SIG-M5 treated with dmso at 0.1 percent for 504 hours (cell line): ENCODE data around the gene MOB3B.
A peak's percentile ranks its signal among the peaks of the same experiment; 100 is the strongest.

ENCODE experiments used
- DNase-seq: peaks from one replicate; lab custom pipeline; 2025; ENCODE audit not compliant: unreplicated experiment; lab: John Stamatoyannopoulos, UW

MOB3B gene

DNA sequence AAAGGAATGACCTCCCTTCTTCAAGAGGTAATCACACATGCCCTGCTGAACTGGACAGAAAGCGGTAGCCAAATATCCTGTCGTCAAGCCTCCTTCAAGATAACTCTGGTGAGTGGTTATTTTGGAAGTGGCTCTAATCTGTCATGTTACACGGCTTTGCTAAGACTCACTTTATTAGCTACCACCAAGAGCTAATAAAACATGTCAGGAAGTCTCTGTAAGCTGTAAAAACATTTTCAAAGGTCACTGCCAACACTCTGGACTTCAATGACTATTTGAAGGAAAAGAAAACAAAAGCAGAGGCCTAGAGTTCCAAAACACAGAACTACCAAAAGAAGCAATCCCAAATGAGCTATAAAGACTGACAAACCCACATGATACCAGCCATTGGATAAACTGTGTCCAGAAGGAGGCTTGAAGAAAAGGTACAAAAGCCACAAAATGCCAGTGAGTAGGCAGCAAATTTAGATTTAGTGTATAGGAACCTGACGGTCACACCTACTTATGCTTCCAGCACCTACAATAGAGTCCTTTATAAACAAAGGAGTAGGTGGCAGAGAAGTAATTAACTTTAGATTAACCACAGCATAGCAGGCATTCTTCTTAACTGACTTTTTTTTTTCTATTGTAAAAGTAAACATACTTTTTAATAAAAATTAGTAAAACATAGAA is 135.3 kb downstream of the MOB3B start:
- no peak for DNase-seq

DNA sequence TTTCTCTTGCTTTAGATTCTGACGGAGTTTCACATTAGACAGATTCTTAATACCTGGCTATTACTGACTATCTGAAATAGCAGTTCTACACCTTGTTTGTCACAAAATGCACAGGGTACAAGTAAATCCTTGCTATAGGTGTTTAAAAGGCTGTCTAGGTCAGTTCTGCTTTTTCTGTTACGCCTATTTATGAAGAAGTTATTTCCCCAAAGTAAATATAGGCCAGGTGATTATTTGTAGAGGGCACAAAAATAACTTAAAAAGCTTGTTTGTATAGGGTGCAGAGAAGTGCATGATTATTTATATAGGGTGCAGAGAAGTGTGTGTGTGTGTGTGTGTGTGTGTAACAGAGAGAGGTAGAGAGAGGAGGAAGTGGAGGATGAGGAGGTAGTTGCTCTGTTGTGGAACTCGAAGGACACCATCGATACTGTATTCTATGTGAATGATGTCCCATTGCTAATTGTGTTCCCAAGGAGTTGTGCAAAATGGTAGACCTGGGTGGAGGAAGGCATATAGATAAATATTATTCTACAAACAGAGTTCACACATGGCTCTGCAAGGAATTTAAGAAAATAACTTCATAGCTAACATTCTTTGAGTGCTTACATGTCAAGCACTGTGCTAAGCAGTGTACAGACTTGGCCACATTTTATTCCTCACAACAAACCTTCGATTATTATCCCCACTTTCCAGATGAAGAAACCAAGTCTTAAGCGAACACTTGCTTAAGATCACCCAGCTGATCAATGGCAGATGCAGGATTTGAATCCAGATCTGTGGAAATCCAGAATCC is 136.4 kb downstream of the MOB3B start:
- no peak for DNase-seq

GRCh38 chr9:27392451-27392850 is 137.2 kb downstream of the MOB3B start:
- no peak for DNase-seq

DNA sequence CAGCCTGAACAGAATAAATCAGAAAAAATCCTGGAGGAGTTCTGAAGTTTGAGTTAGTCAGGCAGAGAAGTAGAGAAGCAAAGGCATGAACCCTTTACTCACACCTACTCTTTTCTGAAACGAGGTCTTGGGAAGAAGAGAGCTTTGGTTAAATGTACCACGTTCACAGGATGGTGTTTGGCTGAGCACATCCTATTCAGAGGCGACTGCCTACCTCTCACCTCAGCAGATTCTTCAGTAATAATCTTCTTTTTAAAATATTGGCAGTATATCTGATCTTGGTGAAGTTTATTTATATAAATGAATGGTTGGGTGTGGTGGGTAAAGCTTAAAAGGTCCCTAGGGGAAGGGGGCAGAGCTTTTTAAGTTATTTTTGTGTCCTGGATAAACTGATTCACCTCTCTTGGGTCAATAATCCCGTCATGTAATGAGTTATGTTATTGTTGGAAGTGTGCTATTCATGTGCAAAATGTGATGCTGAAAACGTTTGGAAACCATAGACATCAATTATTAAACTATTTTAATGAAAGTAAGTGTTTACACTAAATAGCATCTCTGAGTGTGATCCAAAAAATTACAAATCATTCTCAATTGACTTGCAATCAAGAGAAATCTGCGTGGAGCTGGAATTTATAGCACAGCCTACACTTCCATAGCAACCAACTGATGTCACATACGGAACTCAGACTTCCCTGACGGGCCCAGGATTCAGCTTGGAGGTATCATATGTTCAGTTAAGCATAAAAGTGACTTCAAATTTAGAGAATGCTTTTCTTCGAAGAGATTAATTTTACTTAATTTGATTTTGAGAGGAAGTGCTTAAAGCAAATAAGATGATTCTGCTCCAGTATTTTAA is 138.3 kb downstream of the MOB3B start:
- no peak for DNase-seq

DNA sequence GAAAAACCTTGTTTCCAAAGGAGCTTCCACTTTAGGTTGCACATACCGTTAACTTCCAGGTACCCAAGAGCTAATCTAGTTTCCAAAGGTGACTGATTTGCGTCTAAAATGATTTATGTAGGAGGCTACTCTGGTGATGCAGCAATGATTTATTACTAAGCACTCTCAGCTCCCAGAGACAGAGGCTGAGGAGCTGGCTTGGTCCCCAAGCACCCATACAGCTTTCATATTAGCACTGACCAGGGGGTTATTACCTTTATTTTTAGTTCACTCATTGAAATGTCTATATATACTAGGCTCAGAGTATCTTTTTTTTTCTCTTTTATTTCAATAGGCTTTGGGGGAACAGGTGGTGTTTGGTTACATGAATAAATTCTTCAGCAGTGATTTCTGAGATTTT is 141.5 kb downstream of the MOB3B start:
- no peak for DNase-seq

DNA sequence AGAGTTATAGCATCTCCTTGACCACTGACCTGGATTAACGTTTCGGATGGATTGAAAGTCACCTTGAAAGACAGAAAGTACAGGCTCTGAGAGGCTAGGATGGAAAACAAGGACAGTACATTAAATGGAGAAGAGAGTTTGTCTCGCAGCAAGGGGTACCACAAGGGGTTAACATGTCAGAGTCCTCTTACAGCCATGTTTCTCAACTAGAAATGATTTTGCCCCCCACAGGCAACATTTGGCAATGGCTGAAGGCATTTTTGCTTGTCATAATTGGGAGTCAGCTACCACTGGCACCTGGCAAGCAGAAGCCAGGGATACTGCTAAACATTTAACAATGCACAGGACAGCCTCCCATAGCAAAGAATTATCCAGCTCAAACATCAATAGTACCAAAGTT is 141.9 kb downstream of the MOB3B start:
- DNase-seq: no peak

DNA sequence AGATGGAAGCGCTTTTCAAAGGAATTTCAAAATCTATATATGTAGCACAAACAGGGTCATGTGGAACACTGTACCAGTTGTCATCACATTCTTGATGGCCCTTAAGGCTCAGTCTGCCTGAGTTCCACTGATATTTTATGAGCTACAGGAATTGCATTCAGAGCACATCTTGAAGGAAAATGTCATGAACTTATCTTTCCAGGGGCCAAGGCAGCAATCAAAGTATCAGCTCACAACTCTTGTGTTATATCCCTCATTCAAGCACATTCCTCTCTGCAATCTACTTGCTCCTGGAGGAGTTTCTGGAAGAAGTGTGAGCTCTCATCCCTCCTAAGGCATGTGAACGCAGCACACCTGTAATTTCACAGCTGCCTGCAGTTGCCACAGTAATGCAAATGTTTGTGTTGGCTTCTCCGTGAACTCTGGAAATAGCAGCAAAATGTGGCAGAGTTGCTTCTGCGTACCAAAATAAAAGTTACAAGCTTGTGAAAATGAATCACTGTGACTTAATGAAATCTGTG is 143.0 kb downstream of the MOB3B start:
- no peak for DNase-seq

DNA sequence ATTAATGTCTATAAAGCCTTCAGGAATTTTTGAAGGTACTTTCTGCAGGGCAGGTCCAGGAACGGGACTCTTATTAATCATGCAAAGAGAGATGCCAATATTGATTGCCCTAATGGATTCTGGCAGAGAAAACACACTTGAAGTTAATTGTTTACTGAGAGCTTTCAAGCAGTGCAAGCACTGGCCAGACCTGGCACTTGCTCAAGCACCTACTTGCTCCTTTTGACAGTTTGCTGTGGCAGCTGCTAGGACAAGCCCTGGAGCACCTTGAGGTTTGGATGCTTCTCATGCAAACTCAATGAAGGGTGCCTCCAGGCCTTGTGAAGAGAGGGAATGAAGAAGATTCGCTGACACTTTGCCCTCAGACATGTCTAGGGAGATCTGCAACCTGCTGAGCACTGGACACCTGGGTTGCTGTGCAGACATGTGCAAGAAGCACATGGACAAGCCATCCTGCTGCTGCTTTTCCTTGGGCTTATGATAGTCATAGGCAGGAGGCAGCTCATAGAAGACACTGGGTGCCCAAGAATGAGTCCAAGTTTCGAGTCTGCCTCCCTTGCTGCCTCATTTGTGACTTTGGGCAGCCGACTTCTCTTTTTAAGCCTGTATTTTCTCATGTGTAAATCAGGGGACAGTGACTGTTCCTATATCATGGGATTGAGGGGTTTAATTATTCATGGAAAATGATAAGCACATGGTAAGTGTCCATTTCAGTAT is 143.8 kb downstream of the MOB3B start:
- DNase-seq: no peak

- no peak for DNase-seq
Measured at GRCh38 chr9:27384262-27385014, 145.2 kb downstream of the MOB3B start.

DNA sequence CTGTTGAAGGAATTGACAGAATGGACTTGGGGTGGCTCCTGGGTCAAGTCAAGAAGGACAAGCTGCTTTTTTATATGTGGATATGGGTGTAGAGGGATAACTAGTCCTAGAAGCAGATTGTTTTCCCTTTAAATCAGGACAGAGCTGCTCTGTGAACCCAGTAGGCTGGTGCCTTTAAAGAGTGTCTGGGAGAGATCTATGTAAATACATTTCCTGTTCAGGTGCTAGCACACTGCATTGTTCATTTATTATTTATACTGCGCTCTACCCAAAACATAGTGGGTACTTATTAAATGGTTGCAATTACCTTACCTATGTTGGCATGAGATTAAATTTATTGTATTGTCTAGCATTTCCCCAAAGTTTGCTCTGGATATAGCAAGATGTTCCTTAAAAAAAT is 146.1 kb downstream of the MOB3B start:
- no peak for DNase-seq

GRCh38 chr9:27382975-27383374 is 146.6 kb downstream of the MOB3B start:
- DNase-seq: no peak

DNA sequence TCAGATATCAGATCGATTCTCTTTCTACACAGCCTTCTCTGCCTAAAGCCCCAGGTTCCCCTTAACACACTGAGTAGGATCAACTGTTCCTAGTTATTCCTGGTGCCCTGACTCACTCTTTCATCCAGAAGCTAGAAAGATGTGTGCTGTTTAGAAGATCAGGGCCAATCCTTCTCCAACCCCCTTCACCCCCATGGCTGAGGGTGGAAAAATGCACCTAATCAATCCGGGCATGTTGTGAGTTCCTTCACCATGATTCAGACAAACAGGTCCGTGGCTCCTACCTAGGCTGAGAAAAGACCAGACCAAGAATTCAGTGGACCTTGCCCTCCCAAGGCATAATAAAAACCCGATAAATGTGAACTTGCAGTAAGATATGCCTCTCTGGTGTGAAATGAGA is 147.3 kb downstream of the MOB3B start:
- DNase-seq: no peak

- no peak for DNase-seq
Measured at GRCh38 chr9:27379311-27380251, 150.0 kb downstream of the MOB3B start.

DNA sequence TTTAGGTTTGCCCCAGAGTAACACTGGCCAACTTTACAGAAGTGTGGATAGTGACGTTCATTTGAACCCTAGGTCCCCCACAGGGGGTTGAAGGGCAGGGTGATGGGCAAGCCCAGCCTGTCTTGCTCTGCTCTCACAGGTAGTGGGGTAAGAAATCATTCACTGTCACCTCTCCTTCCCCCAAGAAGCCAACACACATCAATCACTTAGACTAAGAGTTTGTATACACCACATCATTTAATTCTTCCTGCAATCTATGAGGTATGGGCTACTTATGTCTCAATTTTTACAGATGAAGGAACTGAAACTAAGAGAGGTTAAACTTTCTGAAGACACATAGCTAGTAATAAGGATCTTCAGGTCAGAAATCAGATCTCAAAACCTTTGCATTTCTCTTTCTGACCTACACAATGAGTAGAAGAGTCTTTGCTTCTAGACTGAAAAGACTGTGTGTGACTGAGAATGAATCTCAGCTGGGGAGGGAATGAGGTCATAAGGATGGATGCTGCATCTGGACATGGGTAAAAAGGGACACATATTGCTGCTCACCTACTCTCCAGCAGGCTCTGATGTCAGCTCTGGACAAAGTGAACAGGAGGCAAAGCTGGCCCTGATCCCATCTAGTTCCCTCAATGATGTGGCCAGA is 151.7 kb downstream of the MOB3B start:
- peak; percentile 6 for DNase-seq

GRCh38 chr9:27377147-27377807 is 152.3 kb downstream of the MOB3B start:
- DNase-seq: no peak

GRCh38 chr9:27373851-27374250 is 155.8 kb downstream of the MOB3B start:
- DNase-seq: no peak

DNA sequence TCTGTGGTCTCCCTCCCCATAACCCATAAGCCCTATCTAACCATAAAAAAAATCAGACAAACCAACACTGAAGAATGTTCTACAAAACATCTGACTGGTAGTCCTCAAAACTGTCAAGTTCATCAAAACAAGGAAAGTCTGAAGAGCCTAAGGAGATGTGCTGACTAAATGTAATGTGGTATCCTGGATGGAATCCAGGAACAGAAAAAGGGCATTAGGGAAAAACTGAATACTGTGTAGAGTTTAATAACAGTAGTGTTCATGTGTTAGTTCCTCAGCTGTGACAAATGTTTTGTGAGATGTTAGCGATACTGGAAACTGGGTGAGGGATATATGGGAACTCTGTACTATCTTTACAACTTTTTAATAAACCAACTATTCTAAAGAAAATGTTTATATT is 157.0 kb downstream of the MOB3B start:
- no peak for DNase-seq

- no peak for DNase-seq
Measured at GRCh38 chr9:27371382-27371781, 158.2 kb downstream of the MOB3B start.
